GM23248 (cell line): Measurements from ENCODE around the gene ESYT3. TPM values are rescaled to one million over a fixed set of nuclear protein-coding genes. Genes with fewer than 3 reads are reported as not detected.

Experiments used
- DNase-seq: peaks from one replicate; pipeline ENCODE4 v3.0.0-alpha.2; 2015
- H2AFZ ChIP-seq: fragments of 200-600 bp; sonication (generic); 2 replicates; pipeline ENCODE4 v1.6.1; 2016; ENCODE audit warnings: antibody characterized with exemption
- H3F3A ChIP-seq: fragments of 200-600 bp; sonication (generic); 2 replicates; pipeline ENCODE4 v1.6.1; 2016; ENCODE audit warnings: mild to moderate bottlenecking, antibody characterized with exemption, mixed run types; ENCODE audit not compliant: insufficient read depth
- H3K27ac ChIP-seq: fragments of 200-600 bp; sonication (generic); 2 replicates; pipeline ENCODE4 v1.5.1; 2016; ENCODE audit warnings: mild to moderate bottlenecking
- H3K27me3 ChIP-seq: fragments of 200-600 bp; sonication (generic); replicated peaks from 2 replicates; pipeline ENCODE4 v1.6.1; 2016; ENCODE audit warnings: mild to moderate bottlenecking; ENCODE audit not compliant: insufficient read depth
- H3K36me3 ChIP-seq: fragments of 200-600 bp; sonication (generic); 2 replicates; pipeline ENCODE4 v1.6.1; 2016; ENCODE audit warnings: low read depth, mild to moderate bottlenecking
- H3K4me1 ChIP-seq: fragments of 200-600 bp; sonication (generic); 2 replicates; pipeline ENCODE4 v1.6.1; 2016; ENCODE audit warnings: mild to moderate bottlenecking; ENCODE audit not compliant: insufficient read depth
- H3K4me2 ChIP-seq: fragments of 200-600 bp; sonication (generic); one replicate; pipeline ENCODE4 v1.6.1; 2016; ENCODE audit warnings: mild to moderate bottlenecking; ENCODE audit not compliant: unreplicated experiment
- H3K4me3 ChIP-seq: fragments of 200-600 bp; sonication (generic); 2 replicates; pipeline ENCODE4 v1.5.1; 2016; ENCODE audit warnings: mild to moderate bottlenecking
- H3K79me2 ChIP-seq: fragments of 200-600 bp; sonication (generic); 2 replicates; pipeline ENCODE4 v1.6.1; 2016; ENCODE audit warnings: mild to moderate bottlenecking; ENCODE audit not compliant: insufficient read depth
- H3K9ac ChIP-seq: fragments of 200-600 bp; sonication (generic); 2 replicates; pipeline ENCODE4 v1.6.1; 2016; ENCODE audit warnings: mild to moderate bottlenecking
- H3K9me2 ChIP-seq: fragments of 200-600 bp; sonication (generic); 2 replicates; pipeline ENCODE4 v1.6.1; 2016; ENCODE audit warnings: mixed run types, mild to moderate bottlenecking, moderate library complexity; ENCODE audit not compliant: insufficient read depth
- H3K9me3 ChIP-seq: fragments of 200-600 bp; sonication (generic); one replicate; pipeline ENCODE4 v1.6.1; 2017; ENCODE audit warnings: low read depth
- H4K20me1 ChIP-seq: fragments of 200-600 bp; sonication (generic); 2 replicates; pipeline ENCODE4 v1.6.0; 2016; ENCODE audit not compliant: insufficient read depth
- EZH2 ChIP-seq: fragments of 200-600 bp; sonication (generic); IDR thresholded peaks from 2 replicates; pipeline ENCODE4 v1.6.1; 2018; ENCODE audit warnings: antibody characterized with exemption, mild to moderate bottlenecking; ENCODE audit not compliant: insufficient read depth, poor library complexity, severe bottlenecking
- EZH2phosphoT487 ChIP-seq: fragments of 200-600 bp; sonication (generic); IDR thresholded peaks from 2 replicates; pipeline ENCODE4 v1.6.1; 2018; ENCODE audit warnings: antibody characterized with exemption, moderate library complexity, mild to moderate bottlenecking, low read depth; ENCODE audit not compliant: insufficient read depth
- WGBS, 2 experiments: methylation state at CpG; one replicate each; pipeline ENCODE4 v1.1.6; 2015 to 2017; ENCODE audit warnings: low lambda C conversion rate in 2 of 2, low coverage in 1 of 2; ENCODE audit errors: missing lambda C conversion rate in 2 of 2; 5-methylcytosine and 5-hydroxymethylcytosine counted together
- in situ Hi-C: fragments of 300-500 bp; cut with MboI; formaldehyde crosslinking; loops from 2 replicates; pipeline ENCODE4 v1.15.0; 2020
- polyA plus RNA-seq: library from polyadenylated mRNA; unstranded; fragments of >200 nt; fragmentation: Nextera tagmentation; extraction: Ambion mirVana; gene quantifications from 2 replicates; pipeline ENCODE4 v1.2.1, GENCODE V29; 2016
- total RNA-seq: library from RNA; depleted of rRNA; stranded (reverse); fragments of >200 nt; shearing (Covaris generic); gene quantifications from 2 replicates; pipeline ENCODE4 v1.2.3, GENCODE V29; 2014

Gene ESYT3
- total and polyA plus RNA-seq, 2 experiments from 2014 or later = 0.48 to 1.3 TPM

- Histone ChIP-seq H3K79me2 (no peaks in the 10 kb centered on the region), H3K4me3 (no peak overlapping the region), H3K9ac (no peak overlapping the region), H3K4me2 (no peak overlapping the region), H3K9me3 (no peaks in the 10 kb centered on the region), H3K27ac (no peak overlapping the region), H3F3A (peaks cover 10% of the 10 kb centered on the region; the same call in 1 of the 2 replicates), H3K9me2 (no peaks in the 10 kb centered on the region), H3K4me1 (peaks cover 6% of the 10 kb centered on the region), H3K27me3 (no peaks in the 10 kb centered on the region), H4K20me1 (no peaks in the 10 kb centered on the region), H2AFZ (no peak overlapping the region), H3K36me3 (no peaks in the 10 kb centered on the region)
- DNase-seq = peak; percentile 91
- TF ChIP-seq EZH2 = no peak
- TF ChIP-seq EZH2phosphoT487 = no peak
- in situ Hi-C loops = no loop called here
- WGBS, 2 experiments = 16 to 17% methylated on average over 7 of the region's 7 CpGs
Observed at GRCh38 chr3:138417559-138417982, 16.8 kb upstream of the ESYT3 start.

- Histone ChIP-seq H3K9me3 (no peaks in the 10 kb centered on the region), H3K4me1 (no peaks in the 10 kb centered on the region), H3K79me2 (no peaks in the 10 kb centered on the region), H3K27me3 (no peaks in the 10 kb centered on the region), H4K20me1 (no peaks in the 10 kb centered on the region), H3K36me3 (no peaks in the 10 kb centered on the region), H3K9ac (no peak overlapping the region), H3K9me2 (no peaks in the 10 kb centered on the region), H3K4me2 (no peak overlapping the region), H3K4me3 (no peak overlapping the region), H3F3A (0 out of 2 replicates have a peak, but pooled peaks cover 1% of the 10 kb centered on the region), H3K27ac (no peak overlapping the region), H2AFZ (no peak overlapping the region)
- in situ Hi-C loops = no loop called here
- TF ChIP-seq EZH2 (no peak), EZH2phosphoT487 (no peak)
- 58 to 61% methylated on average over 5 of the region's 5 CpGs for WGBS, 2 experiments
- DNase-seq = no peak
Observed at GRCh38 chr3:138418601-138419206, 15.7 kb upstream of the ESYT3 start.

- Histone ChIP-seq H3K9me3 (no peaks in the 10 kb centered on the region), H3K27ac (no peak overlapping the region), H3K79me2 (no peaks in the 10 kb centered on the region), H4K20me1 (no peaks in the 10 kb centered on the region), H2AFZ (no peak overlapping the region), H3K27me3 (no peaks in the 10 kb centered on the region), H3K4me2 (no peak overlapping the region), H3K4me3 (no peak overlapping the region), H3K4me1 (no peaks in the 10 kb centered on the region), H3K9me2 (no peaks in the 10 kb centered on the region), H3F3A (no peaks in the 10 kb centered on the region), H3K36me3 (no peaks in the 10 kb centered on the region), H3K9ac (no peak overlapping the region)
- TF ChIP-seq EZH2 (no peak), EZH2phosphoT487 (no peak)
- DNase-seq = no peak
- in situ Hi-C loops = no loop called here
- WGBS, 2 experiments = 53 to 82% methylated on average over 1 of the region's 1 CpG
Observed at GRCh38 chr3:138423316-138423715, 11.1 kb upstream of the ESYT3 start.

GRCh38 chr3:138424323-138424722, 10.1 kb upstream of the ESYT3 start:
- Histone ChIP-seq H3F3A (no peaks in the 10 kb centered on the region), H3K9me2 (no peaks in the 10 kb centered on the region), H3K9me3 (no peaks in the 10 kb centered on the region), H3K4me3 (no peak overlapping the region), H3K27ac (no peak overlapping the region), H3K9ac (no peak overlapping the region), H3K79me2 (no peaks in the 10 kb centered on the region), H4K20me1 (no peaks in the 10 kb centered on the region), H3K4me1 (no peaks in the 10 kb centered on the region), H2AFZ (no peak overlapping the region), H3K36me3 (no peaks in the 10 kb centered on the region), H3K27me3 (no peaks in the 10 kb centered on the region), H3K4me2 (no peak overlapping the region)
- TF ChIP-seq EZH2phosphoT487 (no peak), EZH2 (no peak)
- WGBS, 2 experiments = 91 to 92% methylated on average over 2 of the region's 2 CpGs
- in situ Hi-C loops = no loop called here
- no peak for DNase-seq
